ENCODE data around the gene DLX1.

- TF ChIP-seq TAF1 (IDR thresholded peaks at IDR 0.05; ENCODE audit: low read depth, low read length) (no peak), POLR2AphosphoS5 (IDR thresholded peaks at IDR 0.05; ENCODE audit: low read depth, low read length) (no peak), POLR2A (IDR thresholded peaks at IDR 0.05; ENCODE audit: low read depth, low read length) (no peak), SPI1 (IDR thresholded peaks at IDR 0.05; ENCODE audit: low read depth, low read length) (no peak)
Observed at GRCh38 chr2:172056293-172056692, 29.0 kb upstream of the DLX1 start.
